Smooth muscle cell (in vitro differentiated cells): Measurements from ENCODE around the gene TMEM8B. TPM values are rescaled to one million over a fixed set of nuclear protein-coding genes. Genes with fewer than 3 reads are reported as not detected.

Experiments used
- DNase-seq: peaks from one replicate; lab custom pipeline; 2025; ENCODE audit not compliant: unreplicated experiment; lab: John Stamatoyannopoulos, UW
- H2AFZ ChIP-seq: fragments of 200-600 bp; sonication (generic); 2 replicates; pipeline ENCODE4 v1.6.0; 2016; ENCODE audit warnings: antibody characterized with exemption, low read depth, mild to moderate bottlenecking
- H3F3A ChIP-seq: fragments of 200-600 bp; sonication (generic); 2 replicates; pipeline ENCODE4 v1.6.0; 2017; ENCODE audit warnings: antibody characterized with exemption, low read depth
- H3K27ac ChIP-seq: fragments of 200-600 bp; sonication (generic); 2 replicates; pipeline ENCODE4 v1.5.1; 2016; ENCODE audit warnings: low read depth, mild to moderate bottlenecking
- H3K27me3 ChIP-seq: fragments of 200-600 bp; sonication (generic); 2 replicates; pipeline ENCODE4 v1.6.1; 2016; ENCODE audit warnings: low read depth, mild to moderate bottlenecking
- H3K36me3 ChIP-seq: fragments of 200-600 bp; sonication (generic); 2 replicates; pipeline ENCODE4 v1.5.1; 2016; ENCODE audit warnings: low read depth
- H3K4me1 ChIP-seq: fragments of 200-600 bp; sonication (generic); 2 replicates; pipeline ENCODE4 v1.5.1; 2016; ENCODE audit warnings: low read depth
- H3K4me2 ChIP-seq: fragments of 200-600 bp; sonication (generic); 2 replicates; pipeline ENCODE4 v1.6.0; 2016; ENCODE audit warnings: mild to moderate bottlenecking
- H3K4me3 ChIP-seq: fragments of 200-600 bp; sonication (generic); 2 replicates; pipeline ENCODE4 v1.5.1; 2016; ENCODE audit warnings: mild to moderate bottlenecking
- H3K79me2 ChIP-seq: fragments of 200-600 bp; sonication (generic); 2 replicates; pipeline ENCODE4 v1.6.0; 2016; ENCODE audit warnings: low read depth, mild to moderate bottlenecking
- H3K9ac ChIP-seq: fragments of 200-600 bp; sonication (generic); 2 replicates; pipeline ENCODE4 v1.6.0; 2016; ENCODE audit warnings: low read depth
- H3K9me3 ChIP-seq: fragments of 200-600 bp; sonication (generic); replicated peaks from 2 replicates; pipeline ENCODE4 v1.5.1; 2016; ENCODE audit warnings: low read depth
- H4K20me1 ChIP-seq: fragments of 200-600 bp; sonication (generic); 2 replicates; pipeline ENCODE4 v1.6.0; 2016; ENCODE audit warnings: low read depth
- CTCF ChIP-seq: fragments of 200-600 bp; sonication (generic); IDR thresholded peaks from 2 replicates; pipeline ENCODE4 v1.5.1; 2017; ENCODE audit warnings: borderline replicate concordance, mild to moderate bottlenecking, antibody characterized with exemption; ENCODE audit not compliant: insufficient read depth, poor library complexity, severe bottlenecking
- WGBS: methylation state at CpG from one replicate; pipeline ENCODE4 v1.1.7; 2016; ENCODE audit warnings: low lambda C conversion rate; 5-methylcytosine and 5-hydroxymethylcytosine counted together
- polyA plus RNA-seq: library from polyadenylated mRNA; unstranded; fragments of >200 nt; fragmentation: Nextera tagmentation; extraction: Ambion mirVana; gene quantifications from 2 replicates; pipeline ENCODE4 v1.2.1, GENCODE V29; 2016
- total RNA-seq: library from RNA; depleted of rRNA; stranded (reverse); fragments of >200 nt; gene quantifications from 2 replicates; pipeline ENCODE4 v1.2.3, GENCODE V29; 2014

Gene TMEM8B
- total and polyA plus RNA-seq, 2 experiments from 2014 or later: 4.9 to 18.7 TPM

DNA sequence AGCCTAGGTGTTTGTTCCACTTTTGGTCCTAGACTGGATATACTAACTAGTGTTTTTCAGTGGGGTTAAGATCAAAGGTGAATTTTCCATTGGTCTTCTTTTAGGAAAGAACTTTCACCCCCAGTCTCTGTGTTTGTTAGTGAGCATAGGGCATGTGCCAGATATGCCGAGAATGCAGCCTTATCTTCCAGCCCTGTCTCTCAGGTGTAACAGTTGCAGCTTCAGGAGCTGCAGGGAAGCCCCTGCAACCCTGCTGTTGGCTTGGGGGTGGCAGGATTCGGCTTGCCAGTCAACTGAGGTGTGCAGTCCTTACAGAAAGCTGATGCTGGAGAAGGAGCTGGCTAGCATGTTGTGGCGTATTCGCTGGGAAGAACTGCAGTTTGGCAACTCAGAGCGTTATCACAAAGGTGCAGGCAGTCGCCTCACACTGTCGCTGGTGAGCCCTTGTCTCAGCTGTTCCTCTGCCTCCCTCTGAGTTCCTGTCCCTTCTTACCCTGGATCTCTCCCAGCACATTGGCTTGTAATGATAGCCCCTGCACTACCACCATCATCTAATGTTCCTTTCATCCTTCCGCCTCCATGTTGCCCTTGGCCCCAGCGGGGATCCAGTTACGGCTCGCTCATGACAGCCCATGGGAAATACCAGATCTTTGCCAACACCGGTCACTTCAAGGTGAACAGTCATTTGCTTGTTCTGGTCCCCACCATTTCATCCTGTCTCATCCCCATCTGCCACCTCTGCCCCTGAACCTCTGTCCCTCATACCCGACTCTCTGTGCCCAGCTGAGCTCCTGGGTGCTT is 27.5 kb upstream of the TMEM8B start:
- no peaks in the 10 kb centered on the region for H4K20me1 ChIP-seq
- no peak overlapping the region for H3K4me3 ChIP-seq
- no peak overlapping the region for H3K9ac ChIP-seq
- 96% methylated on average over 13 of the region's 13 CpGs for WGBS
- no peak overlapping the region for H3K4me2 ChIP-seq
- no peak for TF ChIP-seq CTCF
- no peaks in the 10 kb centered on the region for H3K9me3 ChIP-seq
- H3K36me3 ChIP-seq: no peaks in the 10 kb centered on the region
- H3F3A ChIP-seq: no peaks in the 10 kb centered on the region
- DNase-seq: no peak
- no peaks in the 10 kb centered on the region for H3K4me1 ChIP-seq
- no peak overlapping the region for H2AFZ ChIP-seq
- H3K27me3 ChIP-seq: no peaks in the 10 kb centered on the region
- H3K79me2 ChIP-seq: no peaks in the 10 kb centered on the region
- H3K27ac ChIP-seq: no peak overlapping the region

GRCh38 chr9:35806101-35806500 is 22.9 kb upstream of the TMEM8B start:
- no peak overlapping the region for H3K4me2 ChIP-seq
- H3K4me1 ChIP-seq: no peaks in the 10 kb centered on the region
- H4K20me1 ChIP-seq: no peaks in the 10 kb centered on the region
- no peaks in the 10 kb centered on the region for H3K27me3 ChIP-seq
- no peak overlapping the region for H3K27ac ChIP-seq
- no peak overlapping the region for H3K4me3 ChIP-seq
- 96% methylated on average over 8 of the region's 8 CpGs for WGBS
- no peaks in the 10 kb centered on the region for H3K79me2 ChIP-seq
- TF ChIP-seq CTCF: no peak
- no peak overlapping the region for H2AFZ ChIP-seq
- no peak for DNase-seq
- no peaks in the 10 kb centered on the region for H3K36me3 ChIP-seq
- H3F3A ChIP-seq: no peaks in the 10 kb centered on the region
- no peak overlapping the region for H3K9ac ChIP-seq
- H3K9me3 ChIP-seq: no peaks in the 10 kb centered on the region

DNA sequence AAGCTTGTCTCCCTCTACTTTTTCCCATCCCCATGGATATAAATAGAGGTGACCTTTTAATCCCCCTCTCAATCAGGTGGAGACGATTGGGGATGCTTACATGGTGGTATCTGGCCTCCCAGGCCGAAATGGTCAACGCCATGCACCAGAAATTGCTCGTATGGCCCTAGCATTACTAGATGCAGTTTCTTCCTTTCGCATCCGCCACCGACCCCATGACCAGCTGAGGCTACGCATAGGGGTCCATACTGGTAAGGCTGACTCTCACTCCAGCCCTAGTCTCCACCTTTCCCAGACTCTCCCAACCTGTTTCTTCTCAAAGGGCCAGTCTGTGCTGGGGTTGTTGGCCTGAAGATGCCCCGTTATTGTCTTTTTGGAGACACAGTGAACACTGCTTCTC is 20.6 kb upstream of the TMEM8B start:
- Histone ChIP-seq H3K9ac (no peak overlapping the region), H3K36me3 (no peaks in the 10 kb centered on the region), H3K27ac (no peak overlapping the region), H3K4me3 (no peak overlapping the region), H4K20me1 (no peaks in the 10 kb centered on the region), H3K79me2 (no peaks in the 10 kb centered on the region), H2AFZ (no peak overlapping the region), H3K9me3 (no peaks in the 10 kb centered on the region), H3K27me3 (no peaks in the 10 kb centered on the region), H3K4me1 (no peaks in the 10 kb centered on the region), H3K4me2 (no peak overlapping the region), H3F3A (peaks cover 3% of the 10 kb centered on the region)
- WGBS: 96% methylated on average over 9 of the region's 9 CpGs
- TF ChIP-seq CTCF: no peak
- no peak for DNase-seq

DNA sequence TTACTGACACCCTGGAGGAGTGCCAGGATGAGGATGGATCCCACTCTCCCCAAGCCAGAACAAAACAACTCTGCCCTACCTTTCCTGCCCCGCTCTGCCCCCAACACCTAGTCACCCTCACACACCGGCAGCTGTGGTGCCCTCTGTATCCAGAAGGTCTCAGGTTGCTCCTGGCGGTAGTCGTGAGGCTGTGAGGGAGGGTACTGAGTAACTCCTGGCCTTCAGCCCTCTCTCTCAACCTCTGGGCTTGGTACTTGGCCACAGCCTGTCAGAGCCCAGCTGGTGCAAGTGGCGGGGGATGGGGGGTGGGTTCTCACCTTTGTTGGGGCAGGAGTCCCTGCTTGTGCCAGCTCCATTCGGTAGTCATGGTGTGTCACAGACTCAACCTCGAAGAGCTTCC is 18.9 kb upstream of the TMEM8B start:
- Histone ChIP-seq H2AFZ (no peak overlapping the region), H3K79me2 (no peaks in the 10 kb centered on the region), H3K4me1 (peaks cover 9% of the 10 kb centered on the region), H3K9ac (no peak overlapping the region), H3K9me3 (no peaks in the 10 kb centered on the region), H4K20me1 (no peaks in the 10 kb centered on the region), H3K4me3 (no peak overlapping the region), H3K36me3 (no peaks in the 10 kb centered on the region), H3F3A (peaks cover 3% of the 10 kb centered on the region), H3K4me2 (no peak overlapping the region), H3K27ac (no peak overlapping the region), H3K27me3 (no peaks in the 10 kb centered on the region)
- DNase-seq: no peak
- 91% methylated on average over 7 of the region's 7 CpGs for WGBS
- no peak for TF ChIP-seq CTCF
